GM12801 (cell line): Measurements from ENCODE around the gene SIL1.

Experiments
- CTCF ChIP-seq: IDR thresholded peaks from one replicate; pipeline ENCODE4 v1.5.1; 2011; ENCODE audit warnings: control low read depth; ENCODE audit not compliant: insufficient read length; ENCODE audit errors: extremely low read depth

The SIL1 gene

GRCh38 chr5:139185589-139185988, 12.6 kb downstream of the SIL1 start:
- TF ChIP-seq CTCF = no peak

- no peak for TF ChIP-seq CTCF
Observed at GRCh38 chr5:139183502-139183901, 14.7 kb downstream of the SIL1 start.

- no peak for TF ChIP-seq CTCF
Observed at GRCh38 chr5:139182528-139183296, 15.5 kb downstream of the SIL1 start.

- no peak for TF ChIP-seq CTCF
Observed at GRCh38 chr5:139181835-139182452, 16.2 kb downstream of the SIL1 start.

GRCh38 chr5:139181322-139181730, 16.8 kb downstream of the SIL1 start:
- TF ChIP-seq CTCF = no peak

GRCh38 chr5:139180850-139181249, 17.3 kb downstream of the SIL1 start:
- no peak for TF ChIP-seq CTCF

GRCh38 chr5:139178935-139179334, 19.2 kb downstream of the SIL1 start:
- no peak for TF ChIP-seq CTCF
